K562 (cell line): Measurements from ENCODE around the gene LHX3. TPM values are rescaled to one million over a fixed set of nuclear protein-coding genes. Genes with fewer than 3 reads are reported as not detected.

Experiments
- BRF1 ChIP-seq: IDR thresholded peaks from 3 replicates; pipeline ENCODE4 v1.6.1; 2011; ENCODE audit warnings: borderline replicate concordance, mild to moderate bottlenecking; ENCODE audit not compliant: insufficient read length; ENCODE audit errors: extremely low read depth
- ELF2 ChIP-seq: fragments of 250-450 bp; sonication (Bioruptor Pico); IDR thresholded peaks from 2 replicates; pipeline ENCODE4 v1.5.0; 2021; ENCODE audit warnings: mild to moderate bottlenecking
- KDM1A ChIP-seq, 2 experiments: fragments of 450-650 bp; IDR thresholded peaks; 2 replicates each; pipeline ENCODE4 v1.6.1; 2016; ENCODE audit warnings: mild to moderate bottlenecking in 2 of 2
- PCBP2 ChIP-seq: fragments of 200-400 bp; formaldehyde crosslinking; IDR thresholded peaks from 2 replicates; pipeline ENCODE4 v1.6.1; 2018; ENCODE audit warnings: low read length, low read depth, mild to moderate bottlenecking, moderate library complexity; ENCODE audit not compliant: poor library complexity, severe bottlenecking
- PHB ChIP-seq: fragments of 250-450 bp; sonication (Bioruptor Pico); IDR thresholded peaks from 2 replicates; pipeline ENCODE4 v1.5.0; 2021
- SMAD3 ChIP-seq: fragments of 450-650 bp; formaldehyde crosslinking; conservative IDR thresholded peaks from 2 replicates; pipeline ENCODE4 v1.4.0; 2020; ENCODE audit warnings: mild to moderate bottlenecking
- TEAD4 ChIP-seq, 2 experiments: sonication (generic) in 1 of 2; formaldehyde crosslinking in 1 of 2; IDR thresholded peaks; 2 replicates each; pipeline versions ENCODE4 v1.6.1 to v1.8.0; 2012 to 2022; ENCODE audit warnings: borderline replicate concordance in 1 of 2, inconsistent platforms in 1 of 2, low read length in 1 of 2, mild to moderate bottlenecking in 1 of 2, missing genetic modification reagents in 1 of 2
- polyA plus RNA-seq, 8 experiments: library from polyadenylated mRNA; depleted of rRNA in 4 of 8; stranded (reverse) in 5 of 8; unstranded in 3 of 8; fragments of >200 nt; fragmentation: Nextera tagmentation in 2 of 8; fragmentation: Illumina TruSeq in 1 of 8; extraction: Ambion mirVana in 2 of 8; extraction: Trizol in 1 of 8; gene quantifications; 2 replicates each; pipeline versions ENCODE4 v1.2.1 to v1.2.3, GENCODE V29; 2011 to 2014; ENCODE audit warnings: inconsistent platforms in 1 of 8, missing spikeins in 1 of 8
- total RNA-seq, 7 experiments: library from RNA; depleted of rRNA in 6 of 7; stranded (reverse); fragments of >200 nt in 6 of 7; fragmentation: Illumina TruSeq in 2 of 7; extraction: Trizol in 2 of 7; gene quantifications; 2 replicates each; pipeline versions ENCODE4 v1.2.1 to v1.2.3, GENCODE V29; 2011 to 2021; ENCODE audit warnings: low replicate concordance in 1 of 7
- TF ChIP-seq, protein P1 (sequence below): fragments of 450-650 bp; IDR thresholded peaks from 2 replicates; pipeline ENCODE4 v1.6.1; 2016; ENCODE audit warnings: mild to moderate bottlenecking, moderate library complexity
- TF ChIP-seq, protein P2 (sequence below): sonication (generic); formaldehyde crosslinking; IDR thresholded peaks from 2 replicates; pipeline ENCODE4 v1.8.0; 2022; ENCODE audit warnings: missing genetic modification reagents, mild to moderate bottlenecking, moderate library complexity, borderline replicate concordance
- TF ChIP-seq, protein P3 (sequence below): sonication (generic); formaldehyde crosslinking; IDR thresholded peaks from 2 replicates; pipeline ENCODE4 v1.9.0; 2022; ENCODE audit warnings: mild to moderate bottlenecking, missing genetic modification reagents
- TF ChIP-seq, protein P4 (sequence below): fragments of 250-450 bp; sonication (Bioruptor Pico); IDR thresholded peaks from 2 replicates; pipeline ENCODE4 v1.4.0; 2020; ENCODE audit warnings: mild to moderate bottlenecking

LHX3 gene
- total and polyA plus RNA-seq, 9 of the 15 experiments (the other 6 are each of a cell fraction or from before 2014, with no cell fraction given) = 0.09 TPM; not detected in 8

DNA sequence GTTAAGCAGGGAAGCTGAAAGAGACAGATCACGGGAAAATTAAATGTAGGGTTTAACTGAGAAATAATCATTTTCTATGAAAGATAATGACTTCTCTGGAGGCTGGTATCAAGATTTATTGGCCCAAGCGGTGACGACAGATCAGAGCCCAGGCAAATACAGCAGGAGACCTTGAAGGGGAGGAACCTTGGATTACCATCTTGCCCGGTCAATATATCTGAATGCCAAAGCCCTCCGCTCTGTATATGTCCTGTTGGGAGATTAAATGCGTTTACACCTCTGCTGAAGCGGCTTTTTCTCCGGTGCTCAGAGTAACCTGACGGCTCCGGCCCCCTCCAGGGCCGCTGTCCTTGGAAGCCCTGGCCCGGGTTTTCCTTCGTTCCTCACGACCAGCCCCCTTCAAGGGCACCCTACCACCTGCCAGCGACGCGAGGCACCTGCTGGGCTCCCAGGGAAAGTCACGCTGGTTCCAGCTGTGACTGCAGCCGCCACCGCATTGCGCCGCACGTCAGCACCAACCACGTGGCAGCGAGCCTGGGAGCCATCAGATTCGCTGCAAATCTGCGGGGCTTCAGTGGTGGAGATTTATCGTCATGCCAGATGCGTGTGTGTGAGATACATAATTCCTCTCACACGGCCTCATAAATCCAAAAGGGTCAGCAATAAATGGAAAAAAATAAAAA is 45.1 kb upstream of the LHX3 start (continued):
- TF ChIP-seq, protein P1, sequence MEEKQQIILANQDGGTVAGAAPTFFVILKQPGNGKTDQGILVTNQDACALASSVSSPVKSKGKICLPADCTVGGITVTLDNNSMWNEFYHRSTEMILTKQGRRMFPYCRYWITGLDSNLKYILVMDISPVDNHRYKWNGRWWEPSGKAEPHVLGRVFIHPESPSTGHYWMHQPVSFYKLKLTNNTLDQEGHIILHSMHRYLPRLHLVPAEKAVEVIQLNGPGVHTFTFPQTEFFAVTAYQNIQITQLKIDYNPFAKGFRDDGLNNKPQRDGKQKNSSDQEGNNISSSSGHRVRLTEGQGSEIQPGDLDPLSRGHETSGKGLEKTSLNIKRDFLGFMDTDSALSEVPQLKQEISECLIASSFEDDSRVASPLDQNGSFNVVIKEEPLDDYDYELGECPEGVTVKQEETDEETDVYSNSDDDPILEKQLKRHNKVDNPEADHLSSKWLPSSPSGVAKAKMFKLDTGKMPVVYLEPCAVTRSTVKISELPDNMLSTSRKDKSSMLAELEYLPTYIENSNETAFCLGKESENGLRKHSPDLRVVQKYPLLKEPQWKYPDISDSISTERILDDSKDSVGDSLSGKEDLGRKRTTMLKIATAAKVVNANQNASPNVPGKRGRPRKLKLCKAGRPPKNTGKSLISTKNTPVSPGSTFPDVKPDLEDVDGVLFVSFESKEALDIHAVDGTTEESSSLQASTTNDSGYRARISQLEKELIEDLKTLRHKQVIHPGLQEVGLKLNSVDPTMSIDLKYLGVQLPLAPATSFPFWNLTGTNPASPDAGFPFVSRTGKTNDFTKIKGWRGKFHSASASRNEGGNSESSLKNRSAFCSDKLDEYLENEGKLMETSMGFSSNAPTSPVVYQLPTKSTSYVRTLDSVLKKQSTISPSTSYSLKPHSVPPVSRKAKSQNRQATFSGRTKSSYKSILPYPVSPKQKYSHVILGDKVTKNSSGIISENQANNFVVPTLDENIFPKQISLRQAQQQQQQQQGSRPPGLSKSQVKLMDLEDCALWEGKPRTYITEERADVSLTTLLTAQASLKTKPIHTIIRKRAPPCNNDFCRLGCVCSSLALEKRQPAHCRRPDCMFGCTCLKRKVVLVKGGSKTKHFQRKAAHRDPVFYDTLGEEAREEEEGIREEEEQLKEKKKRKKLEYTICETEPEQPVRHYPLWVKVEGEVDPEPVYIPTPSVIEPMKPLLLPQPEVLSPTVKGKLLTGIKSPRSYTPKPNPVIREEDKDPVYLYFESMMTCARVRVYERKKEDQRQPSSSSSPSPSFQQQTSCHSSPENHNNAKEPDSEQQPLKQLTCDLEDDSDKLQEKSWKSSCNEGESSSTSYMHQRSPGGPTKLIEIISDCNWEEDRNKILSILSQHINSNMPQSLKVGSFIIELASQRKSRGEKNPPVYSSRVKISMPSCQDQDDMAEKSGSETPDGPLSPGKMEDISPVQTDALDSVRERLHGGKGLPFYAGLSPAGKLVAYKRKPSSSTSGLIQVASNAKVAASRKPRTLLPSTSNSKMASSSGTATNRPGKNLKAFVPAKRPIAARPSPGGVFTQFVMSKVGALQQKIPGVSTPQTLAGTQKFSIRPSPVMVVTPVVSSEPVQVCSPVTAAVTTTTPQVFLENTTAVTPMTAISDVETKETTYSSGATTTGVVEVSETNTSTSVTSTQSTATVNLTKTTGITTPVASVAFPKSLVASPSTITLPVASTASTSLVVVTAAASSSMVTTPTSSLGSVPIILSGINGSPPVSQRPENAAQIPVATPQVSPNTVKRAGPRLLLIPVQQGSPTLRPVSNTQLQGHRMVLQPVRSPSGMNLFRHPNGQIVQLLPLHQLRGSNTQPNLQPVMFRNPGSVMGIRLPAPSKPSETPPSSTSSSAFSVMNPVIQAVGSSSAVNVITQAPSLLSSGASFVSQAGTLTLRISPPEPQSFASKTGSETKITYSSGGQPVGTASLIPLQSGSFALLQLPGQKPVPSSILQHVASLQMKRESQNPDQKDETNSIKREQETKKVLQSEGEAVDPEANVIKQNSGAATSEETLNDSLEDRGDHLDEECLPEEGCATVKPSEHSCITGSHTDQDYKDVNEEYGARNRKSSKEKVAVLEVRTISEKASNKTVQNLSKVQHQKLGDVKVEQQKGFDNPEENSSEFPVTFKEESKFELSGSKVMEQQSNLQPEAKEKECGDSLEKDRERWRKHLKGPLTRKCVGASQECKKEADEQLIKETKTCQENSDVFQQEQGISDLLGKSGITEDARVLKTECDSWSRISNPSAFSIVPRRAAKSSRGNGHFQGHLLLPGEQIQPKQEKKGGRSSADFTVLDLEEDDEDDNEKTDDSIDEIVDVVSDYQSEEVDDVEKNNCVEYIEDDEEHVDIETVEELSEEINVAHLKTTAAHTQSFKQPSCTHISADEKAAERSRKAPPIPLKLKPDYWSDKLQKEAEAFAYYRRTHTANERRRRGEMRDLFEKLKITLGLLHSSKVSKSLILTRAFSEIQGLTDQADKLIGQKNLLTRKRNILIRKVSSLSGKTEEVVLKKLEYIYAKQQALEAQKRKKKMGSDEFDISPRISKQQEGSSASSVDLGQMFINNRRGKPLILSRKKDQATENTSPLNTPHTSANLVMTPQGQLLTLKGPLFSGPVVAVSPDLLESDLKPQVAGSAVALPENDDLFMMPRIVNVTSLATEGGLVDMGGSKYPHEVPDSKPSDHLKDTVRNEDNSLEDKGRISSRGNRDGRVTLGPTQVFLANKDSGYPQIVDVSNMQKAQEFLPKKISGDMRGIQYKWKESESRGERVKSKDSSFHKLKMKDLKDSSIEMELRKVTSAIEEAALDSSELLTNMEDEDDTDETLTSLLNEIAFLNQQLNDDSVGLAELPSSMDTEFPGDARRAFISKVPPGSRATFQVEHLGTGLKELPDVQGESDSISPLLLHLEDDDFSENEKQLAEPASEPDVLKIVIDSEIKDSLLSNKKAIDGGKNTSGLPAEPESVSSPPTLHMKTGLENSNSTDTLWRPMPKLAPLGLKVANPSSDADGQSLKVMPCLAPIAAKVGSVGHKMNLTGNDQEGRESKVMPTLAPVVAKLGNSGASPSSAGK = peak; percentile 71
- TF ChIP-seq SMAD3 (CRISPR knock-in tag) (no peak), TEAD4 (IDR thresholded peaks at IDR 0.05; ENCODE audit: low read length) (no peak), TEAD4 (CRISPR knock-in tag; IDR thresholded peaks at IDR 0.05; ENCODE audit: borderline replicate concordance) (no peak), ELF2 (no peak), BRF1 (no peak), KDM1A (IDR thresholded peaks at IDR 0.05) (peak; percentile 77 to 85), PCBP2 (no peak), PHB (CRISPR knock-in tag) (no peak)
- TF ChIP-seq, protein P2, sequence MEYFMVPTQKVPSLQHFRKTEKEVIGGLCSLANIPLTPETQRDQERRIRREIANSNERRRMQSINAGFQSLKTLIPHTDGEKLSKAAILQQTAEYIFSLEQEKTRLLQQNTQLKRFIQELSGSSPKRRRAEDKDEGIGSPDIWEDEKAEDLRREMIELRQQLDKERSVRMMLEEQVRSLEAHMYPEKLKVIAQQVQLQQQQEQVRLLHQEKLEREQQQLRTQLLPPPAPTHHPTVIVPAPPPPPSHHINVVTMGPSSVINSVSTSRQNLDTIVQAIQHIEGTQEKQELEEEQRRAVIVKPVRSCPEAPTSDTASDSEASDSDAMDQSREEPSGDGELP (CRISPR knock-in tag) = peak; percentile 83
- TF ChIP-seq, protein P3, sequence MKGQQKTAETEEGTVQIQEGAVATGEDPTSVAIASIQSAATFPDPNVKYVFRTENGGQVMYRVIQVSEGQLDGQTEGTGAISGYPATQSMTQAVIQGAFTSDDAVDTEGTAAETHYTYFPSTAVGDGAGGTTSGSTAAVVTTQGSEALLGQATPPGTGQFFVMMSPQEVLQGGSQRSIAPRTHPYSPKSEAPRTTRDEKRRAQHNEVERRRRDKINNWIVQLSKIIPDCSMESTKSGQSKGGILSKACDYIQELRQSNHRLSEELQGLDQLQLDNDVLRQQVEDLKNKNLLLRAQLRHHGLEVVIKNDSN (CRISPR knock-in tag) = peak; percentile 80
- TF ChIP-seq, protein P4, sequence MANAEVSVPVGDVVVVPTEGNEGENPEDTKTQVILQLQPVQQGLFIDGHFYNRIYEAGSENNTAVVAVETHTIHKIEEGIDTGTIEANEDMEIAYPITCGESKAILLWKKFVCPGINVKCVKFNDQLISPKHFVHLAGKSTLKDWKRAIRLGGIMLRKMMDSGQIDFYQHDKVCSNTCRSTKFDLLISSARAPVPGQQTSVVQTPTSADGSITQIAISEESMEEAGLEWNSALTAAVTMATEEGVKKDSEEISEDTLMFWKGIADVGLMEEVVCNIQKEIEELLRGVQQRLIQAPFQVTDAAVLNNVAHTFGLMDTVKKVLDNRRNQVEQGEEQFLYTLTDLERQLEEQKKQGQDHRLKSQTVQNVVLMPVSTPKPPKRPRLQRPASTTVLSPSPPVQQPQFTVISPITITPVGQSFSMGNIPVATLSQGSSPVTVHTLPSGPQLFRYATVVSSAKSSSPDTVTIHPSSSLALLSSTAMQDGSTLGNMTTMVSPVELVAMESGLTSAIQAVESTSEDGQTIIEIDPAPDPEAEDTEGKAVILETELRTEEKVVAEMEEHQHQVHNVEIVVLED (CRISPR knock-in tag) = no peak
